Pulmonary artery endothelial cell (primary cell): ENCODE results near the gene RUVBL2. TPM values are rescaled to one million over a fixed set of nuclear protein-coding genes. Genes with fewer than 3 reads are reported as not detected.
"Not testable (repeated sequence)": the region's sequence is repeated elsewhere in the genome, so short reads cannot be mapped to it uniquely, and the experiment has no call there.

Experiments used
- DNase-seq: peaks from one replicate; pipeline ENCODE4 v3.0.0-alpha.2; 2011; ENCODE audit warnings: low read depth, low spot score
- total RNA-seq: library from RNA; depleted of rRNA; stranded (reverse); fragments of >200 nt; gene quantifications from 2 replicates; pipeline ENCODE4 v1.2.3, GENCODE V29; 2014

The RUVBL2 gene
- total RNA-seq, 1 donor from 2014 or later, result 376 TPM

- DNase-seq, result no peak
These were observed 48.5 kb downstream of the RUVBL2 start for GRCh38 chr19:49042177-49042576.

GRCh38 chr19:49042666-49043065, 49.0 kb downstream of the RUVBL2 start:
- DNase-seq, result not testable (repeated sequence)

GRCh38 chr19:49043548-49043947, 49.9 kb downstream of the RUVBL2 start, which contains the start of gene CGB5:
TSS of gene CGB5 (plus strand) at chr19:49043848. CDS start at chr19:49044210, 362 bp downstream.
- not testable (repeated sequence) for DNase-seq

GRCh38 chr19:49049011-49049410, 55.3 kb downstream of the RUVBL2 start, which contains the start of gene CGB8:
TSS of gene CGB8 (minus strand) at chr19:49049111. CDS start at chr19:49048739, 372 bp downstream.
- DNase-seq, result not testable (repeated sequence)

- not testable (repeated sequence) for DNase-seq
These were observed 56.1 kb downstream of the RUVBL2 start for GRCh38 chr19:49049834-49050233.

- not testable (repeated sequence) for DNase-seq
These were observed 56.8 kb downstream of the RUVBL2 start for GRCh38 chr19:49050376-49051033.

GRCh38 chr19:49056101-49056901, 62.6 kb downstream of the RUVBL2 start:
- no peak for DNase-seq

GRCh38 chr19:49056902-49057596, 63.4 kb downstream of the RUVBL2 start:
- DNase-seq, result not testable (repeated sequence)

- no peak for DNase-seq
These were observed 64.0 kb downstream of the RUVBL2 start, which contains the start of gene CGB7 for GRCh38 chr19:49057636-49058234. TSS of gene CGB7 (minus strand) at chr19:49057749. CDS start at chr19:49055375, 2,374 bp downstream.

GRCh38 chr19:49058562-49058961, 64.9 kb downstream of the RUVBL2 start:
- DNase-seq, result no peak

GRCh38 chr19:49059053-49059452, 65.4 kb downstream of the RUVBL2 start:
- DNase-seq, result no peak

GRCh38 chr19:49061000-49061399, 67.3 kb downstream of the RUVBL2 start:
- no peak for DNase-seq

- DNase-seq, result no peak
These were observed 67.8 kb downstream of the RUVBL2 start for GRCh38 chr19:49061445-49061844.

GRCh38 chr19:49064029-49064629, 70.4 kb downstream of the RUVBL2 start:
- no peak for DNase-seq

- DNase-seq, result no peak
These were observed 71.3 kb downstream of the RUVBL2 start, which contains the start of gene NTF4 for GRCh38 chr19:49064768-49065611. TSS of gene NTF4 (minus strand) at chr19:49064818. CDS start at chr19:49061997, 2,821 bp downstream.

Other genes with a start within 250 kb of the RUVBL2 start
- gene IZUMO1, start 247.0 kb upstream of the RUVBL2 start, total RNA-seq, result 0.28 and 0.33 TPM in 2 replicates
- gene FUT1, start 241.2 kb upstream of the RUVBL2 start, total RNA-seq, result 8.0 and 10.3 TPM in 2 replicates
- not detected in 2 replicates for gene FGF21, start 238.4 kb upstream of the RUVBL2 start, total RNA-seq
- 49.7 and 53.2 TPM in 2 replicates for gene BCAT2, start 182.9 kb upstream of the RUVBL2 start, total RNA-seq
- 4.8 and 6.4 TPM in 2 replicates for gene HSD17B14, start 157.4 kb upstream of the RUVBL2 start, total RNA-seq
- 5.1 and 6.1 TPM in 2 replicates for gene PLEKHA4, start 125.3 kb upstream of the RUVBL2 start, total RNA-seq
- gene PPP1R15A, start 121.5 kb upstream of the RUVBL2 start, total RNA-seq, result 32.3 and 35.6 TPM in 2 replicates
- gene TULP2, start 95.1 kb upstream of the RUVBL2 start, total RNA-seq, result 0.07 TPM in 1 of 2 replicates, not detected in the other
- 122 and 125 TPM in 2 replicates for gene NUCB1, start 93.6 kb upstream of the RUVBL2 start, total RNA-seq
- not detected in 2 replicates for gene DHDH, start 60.2 kb upstream of the RUVBL2 start, total RNA-seq
- gene BAX, start 39.0 kb upstream of the RUVBL2 start, total RNA-seq, result 120 and 130 TPM in 2 replicates
- 963 and 1,316 TPM in 2 replicates for gene FTL, start 28.6 kb upstream of the RUVBL2 start, total RNA-seq
- 30.3 and 31.4 TPM in 2 replicates for gene GYS1, start 578 bp upstream of the RUVBL2 start, total RNA-seq
- gene LHB, start 23.2 kb downstream of the RUVBL2 start, total RNA-seq, result 0.26 TPM in 1 of 2 replicates, not detected in the other
- not detected in 2 replicates for gene CGB3, start 30.4 kb downstream of the RUVBL2 start, total RNA-seq
- not detected in 2 replicates for gene CGB2, start 38.0 kb downstream of the RUVBL2 start, total RNA-seq
- gene CGB1, start 43.0 kb downstream of the RUVBL2 start, total RNA-seq, result not detected in 2 replicates
- gene CGB5, start 50.0 kb downstream of the RUVBL2 start, total RNA-seq, result not detected in 2 replicates
- not detected in 2 replicates for gene CGB8, start 55.2 kb downstream of the RUVBL2 start, total RNA-seq
- gene CGB7, start 63.9 kb downstream of the RUVBL2 start, total RNA-seq, result 0.33 TPM in 1 of 2 replicates, not detected in the other
- not detected in 2 replicates for gene NTF4, start 70.9 kb downstream of the RUVBL2 start, total RNA-seq
- gene KCNA7, start 78.8 kb downstream of the RUVBL2 start, total RNA-seq, result not detected in 2 replicates
- gene SNRNP70, start 91.6 kb downstream of the RUVBL2 start, total RNA-seq, result 199 and 280 TPM in 2 replicates
- gene LIN7B, start 120.5 kb downstream of the RUVBL2 start, total RNA-seq, result 1.4 and 2.3 TPM in 2 replicates
- gene C19orf73, start 125.3 kb downstream of the RUVBL2 start, total RNA-seq, result 0.73 and 1.2 TPM in 2 replicates
- 0.95 and 3.0 TPM in 2 replicates for gene PPFIA3, start 125.7 kb downstream of the RUVBL2 start, total RNA-seq
- gene HRC, start 161.5 kb downstream of the RUVBL2 start, total RNA-seq, result not detected in 2 replicates
- 9.8 and 14.4 TPM in 2 replicates for gene TRPM4, start 163.9 kb downstream of the RUVBL2 start, total RNA-seq